ENCODE data around the gene STIM2.
"Not testable (repeated sequence)": the region's sequence is repeated elsewhere in the genome, so short reads cannot be mapped to it uniquely, and the experiment has no call there.

Gene STIM2

DNA sequence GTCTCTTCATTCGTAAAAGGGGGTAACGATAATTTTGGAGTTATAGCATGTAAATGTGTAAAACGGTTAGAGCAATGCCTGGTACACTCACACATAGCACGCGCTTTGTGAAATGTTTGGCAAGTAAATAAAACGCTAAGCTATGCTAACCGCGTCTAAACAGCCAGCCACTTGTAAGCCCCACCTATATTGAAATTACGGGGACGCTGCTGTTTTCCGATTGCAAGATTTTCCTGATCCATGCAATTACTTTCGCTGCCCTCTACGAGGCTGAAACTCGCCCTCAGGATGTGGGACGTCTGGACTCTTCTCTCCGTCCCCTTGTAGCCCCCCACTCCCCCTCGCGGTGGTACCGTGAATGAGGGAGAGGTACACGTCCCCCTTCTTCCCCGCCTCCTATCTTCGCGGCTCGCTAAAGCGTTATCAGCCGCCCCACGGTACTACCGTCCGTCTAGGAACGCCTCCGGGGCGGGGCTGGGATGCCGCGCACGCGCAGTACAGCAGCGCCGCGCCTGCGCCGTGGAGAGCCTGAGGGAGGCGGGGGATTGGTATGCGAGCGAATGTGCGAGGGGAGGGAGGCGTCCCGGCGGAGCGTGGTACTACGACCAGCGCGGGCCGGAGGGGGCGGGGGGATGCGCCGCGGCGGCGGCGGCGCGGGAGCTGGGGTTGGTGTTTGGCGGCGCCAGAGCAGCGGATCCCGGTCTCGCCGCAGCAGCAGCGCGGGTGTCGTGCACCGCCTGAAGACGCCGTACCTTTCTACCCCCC, at the start of gene STIM2:
TSS of gene STIM2 (plus strand) at position 685 of the 765 bp plus-strand sequence.
- peak; percentile 99 for DNase-seq

DNA sequence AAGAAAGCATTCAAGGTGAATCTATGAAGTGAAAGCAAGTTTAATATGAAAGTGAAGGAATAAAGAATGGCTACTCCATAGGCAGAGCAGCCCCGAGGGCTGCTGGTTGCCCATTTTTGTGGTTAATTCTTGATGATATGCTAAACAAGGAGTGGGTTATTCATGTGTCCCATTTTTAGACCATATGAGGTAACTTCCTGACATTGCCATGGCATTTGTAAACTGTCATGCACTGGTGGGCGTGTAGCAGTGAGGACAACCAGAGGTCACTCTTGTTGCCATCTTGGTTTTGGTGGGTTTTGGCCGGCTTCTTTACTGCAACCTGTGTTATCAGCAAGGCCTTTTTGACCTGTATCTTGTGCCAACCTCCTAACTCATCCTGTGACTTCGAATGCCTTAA, 49.1 kb upstream of the STIM2 start:
- not testable (repeated sequence) for DNase-seq

DNA sequence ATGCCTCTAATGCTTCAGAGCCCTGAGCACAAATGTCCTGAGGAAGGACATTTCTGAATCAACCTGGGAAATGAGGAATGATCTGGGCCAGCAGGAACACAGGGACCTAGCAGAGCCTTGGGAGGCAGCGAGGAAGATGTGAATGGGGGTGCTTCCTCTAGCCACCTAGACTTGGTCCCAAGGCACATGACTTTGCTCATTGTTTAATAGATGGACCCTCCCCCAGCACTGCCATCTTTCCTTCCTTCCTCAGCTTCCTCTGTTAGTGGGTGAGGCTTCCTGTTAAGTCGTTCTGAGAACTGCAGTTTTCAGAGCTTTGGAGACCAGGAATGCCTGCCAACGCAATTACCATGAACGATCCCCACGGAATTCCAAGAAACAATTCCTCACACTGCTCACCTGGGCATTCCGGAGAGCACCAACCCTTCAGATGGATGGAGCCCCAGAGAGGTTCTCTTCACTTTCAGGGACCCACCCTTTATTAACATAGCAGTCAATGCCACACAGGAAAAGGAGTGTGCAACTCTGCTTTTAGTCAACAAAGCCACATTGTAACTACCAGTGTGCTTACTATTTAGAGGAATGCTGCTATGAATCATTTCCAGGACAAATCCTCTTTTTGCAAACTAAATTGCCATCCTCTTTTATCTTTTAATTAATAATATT, 48.5 kb upstream of the STIM2 start:
- DNase-seq: peak; percentile 66

DNA sequence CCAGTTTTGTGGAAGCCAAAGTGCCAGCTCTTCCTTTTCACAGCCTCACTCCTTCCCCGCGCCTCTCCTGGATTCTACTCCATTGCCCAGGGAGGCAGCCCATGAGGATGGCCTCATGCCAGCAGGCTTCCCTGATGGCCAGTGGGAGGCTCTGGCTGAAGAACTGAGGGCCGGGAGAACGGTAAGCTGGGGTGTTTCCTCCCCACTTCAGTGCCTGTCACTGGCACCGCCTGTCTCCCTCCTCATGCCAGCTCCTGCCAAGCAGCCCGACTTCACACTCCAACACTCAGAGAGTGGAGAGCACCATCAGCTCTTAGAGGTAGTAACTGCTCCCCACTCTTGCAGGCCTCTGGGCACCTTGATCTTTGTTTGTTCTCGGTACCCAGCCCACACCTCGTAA, 46.9 kb upstream of the STIM2 start:
- no peak for DNase-seq

DNA sequence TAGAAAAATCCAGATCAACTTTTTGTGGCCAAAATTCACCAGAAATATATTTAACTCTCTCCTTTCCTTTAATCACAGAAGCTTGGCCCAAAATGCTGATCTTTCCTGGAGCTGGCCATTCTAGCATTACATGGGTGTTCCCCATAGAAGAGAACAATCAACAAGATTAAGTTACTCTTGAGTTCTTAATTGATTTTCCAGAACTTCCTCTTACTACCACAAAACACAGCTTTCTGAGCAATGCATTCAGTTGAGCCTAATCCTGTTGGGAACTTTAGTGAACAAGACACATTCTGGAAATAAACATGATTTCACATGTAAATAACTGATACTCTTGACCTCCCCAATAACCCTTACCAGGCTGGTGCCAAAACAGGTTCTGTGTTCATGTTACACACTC, 45.4 kb upstream of the STIM2 start:
- no peak for DNase-seq

DNA sequence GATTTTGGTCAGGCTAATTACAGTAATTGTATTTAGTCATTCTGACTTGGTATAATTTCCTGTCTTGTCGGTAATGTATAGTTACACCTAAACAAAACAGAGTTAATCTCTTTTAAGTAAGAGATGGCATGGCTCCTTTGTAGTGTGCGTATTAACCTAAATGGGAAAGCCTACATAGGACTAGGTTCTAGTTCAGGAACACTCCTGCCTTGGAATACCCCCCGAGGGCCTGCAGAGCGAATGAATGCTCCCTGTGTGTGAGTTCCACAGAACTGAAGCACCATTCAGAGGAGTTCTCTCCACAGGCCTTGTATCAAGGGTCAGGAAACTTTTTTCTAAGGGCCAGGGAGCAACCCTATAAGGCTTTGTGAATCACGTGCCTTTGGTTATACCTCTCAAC, 44.9 kb upstream of the STIM2 start:
- peak; percentile 96 for DNase-seq

DNA sequence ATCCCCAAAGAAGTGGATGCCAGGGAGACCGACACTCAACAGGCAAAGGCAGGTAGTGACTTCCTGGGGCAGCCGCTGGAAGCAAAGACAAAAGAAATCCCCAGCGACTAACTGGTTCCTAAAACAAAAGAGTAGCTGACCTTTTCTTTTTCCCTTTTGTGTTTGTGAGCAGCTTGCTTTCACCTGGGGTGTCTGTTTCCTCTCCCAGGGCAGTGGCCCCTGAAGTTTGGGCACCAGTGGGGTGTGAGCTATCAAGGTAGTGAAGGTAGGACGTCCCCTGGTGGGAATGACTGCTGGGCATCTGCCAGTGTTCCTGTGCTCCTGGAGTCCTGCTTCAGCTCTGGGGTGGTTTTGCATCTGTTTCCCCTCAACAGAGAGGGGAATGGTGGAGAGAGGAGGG, 41.6 kb upstream of the STIM2 start:
- no peak for DNase-seq

DNA sequence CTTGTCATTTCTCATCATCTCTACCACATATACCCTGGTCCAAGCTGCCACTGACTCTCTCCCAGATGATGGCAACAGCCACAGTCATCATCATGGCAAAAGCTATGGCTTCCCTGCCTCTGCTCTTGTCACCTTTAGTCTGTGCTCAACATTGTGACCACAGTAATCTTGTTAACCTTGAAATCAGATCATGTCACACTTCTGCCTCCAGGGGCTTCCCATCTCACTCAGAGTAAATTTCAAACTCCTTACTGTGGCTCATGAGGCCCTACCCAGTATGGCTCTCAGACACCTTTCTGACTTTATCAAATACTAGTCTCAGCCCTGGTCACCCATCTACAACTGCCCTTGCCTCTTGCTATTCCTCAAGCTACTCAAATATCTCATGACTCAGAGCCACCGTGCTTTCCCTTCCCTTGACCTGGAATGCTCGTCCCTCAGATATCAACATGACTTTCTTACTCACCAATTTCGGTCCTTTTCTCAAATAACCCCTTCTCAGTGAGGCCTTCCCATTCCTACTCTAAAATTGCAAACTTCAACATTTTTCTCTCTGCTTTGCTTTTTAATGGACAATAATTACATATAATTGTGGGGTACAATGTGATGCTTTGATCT, 41.1 kb upstream of the STIM2 start:
- DNase-seq: no peak

DNA sequence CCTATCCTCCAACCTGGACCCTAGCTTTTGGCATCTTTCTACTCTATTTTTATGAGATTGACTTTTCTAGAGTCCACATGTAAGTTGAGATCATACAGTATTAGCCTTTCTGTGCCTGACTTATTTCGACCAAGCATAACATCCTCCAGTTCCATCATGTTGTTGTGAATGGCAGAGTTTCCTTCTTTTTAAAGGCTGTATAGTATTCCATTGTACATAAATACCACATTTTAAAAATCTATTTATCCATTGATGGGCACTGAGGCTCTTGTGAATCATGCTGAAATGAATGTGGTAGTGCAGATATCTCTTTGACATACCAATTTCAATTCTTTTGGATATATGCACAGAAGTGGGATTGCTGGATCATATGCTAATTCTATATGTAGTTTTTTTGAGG, 40.3 kb upstream of the STIM2 start:
- no peak for DNase-seq

DNA sequence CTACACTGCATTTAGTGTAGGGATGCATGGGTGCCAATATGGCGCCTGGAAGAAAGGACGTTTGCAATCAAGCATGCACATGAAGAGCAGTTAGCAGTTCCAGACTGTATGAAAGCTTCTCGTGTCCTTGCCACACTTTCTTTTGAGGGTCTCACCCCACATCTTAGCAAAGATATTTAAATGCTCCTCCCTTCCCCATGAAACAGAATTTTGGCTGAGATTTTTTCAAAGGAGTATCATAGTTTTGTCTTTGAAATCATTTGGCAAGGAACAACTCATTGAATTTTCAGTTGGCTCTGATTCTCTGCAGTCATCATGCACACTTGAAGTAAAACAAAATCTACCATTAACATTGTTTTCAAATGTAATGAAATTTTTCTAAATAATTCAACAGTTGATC, 39.6 kb upstream of the STIM2 start:
- no peak for DNase-seq

DNA sequence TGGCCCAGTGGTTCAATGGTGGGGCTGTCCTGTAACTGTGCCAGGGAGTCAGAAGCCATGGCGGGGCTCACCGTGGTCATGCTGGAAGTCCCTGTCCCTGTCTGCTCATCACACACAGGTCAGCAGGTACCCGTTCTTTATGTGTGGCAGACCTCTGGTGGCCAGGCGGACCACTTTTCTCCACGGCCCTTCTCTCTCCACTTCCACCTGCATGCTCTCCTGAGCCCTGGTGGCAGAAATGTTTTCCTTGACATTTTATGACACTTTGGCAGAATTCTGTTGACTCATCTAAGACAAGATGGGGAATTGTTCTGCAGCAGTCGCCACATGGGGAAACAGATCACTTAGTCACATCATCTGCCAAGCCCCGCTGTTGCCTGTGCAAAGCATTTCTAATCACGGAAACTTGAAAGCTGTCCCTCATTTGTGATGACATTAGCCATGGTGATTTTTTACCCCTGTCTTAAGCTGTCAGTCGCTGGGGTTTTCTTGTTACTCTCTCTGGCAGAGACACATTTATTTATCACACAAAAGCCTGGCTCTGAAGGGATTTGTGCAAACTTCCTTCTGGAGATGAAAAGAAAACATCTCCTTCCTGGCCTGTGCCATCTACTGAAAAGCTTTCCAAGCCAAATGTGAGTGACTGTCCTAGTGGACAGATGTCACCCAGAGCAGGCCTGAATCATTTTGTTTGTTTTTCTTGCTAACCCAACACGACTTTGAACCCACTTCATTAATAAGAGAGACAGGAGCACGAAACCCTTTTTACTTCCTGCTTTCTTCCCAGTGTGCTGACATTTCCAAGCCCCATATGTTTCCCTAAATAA, 38.8 kb upstream of the STIM2 start:
- peak; percentile 74 for DNase-seq

DNA sequence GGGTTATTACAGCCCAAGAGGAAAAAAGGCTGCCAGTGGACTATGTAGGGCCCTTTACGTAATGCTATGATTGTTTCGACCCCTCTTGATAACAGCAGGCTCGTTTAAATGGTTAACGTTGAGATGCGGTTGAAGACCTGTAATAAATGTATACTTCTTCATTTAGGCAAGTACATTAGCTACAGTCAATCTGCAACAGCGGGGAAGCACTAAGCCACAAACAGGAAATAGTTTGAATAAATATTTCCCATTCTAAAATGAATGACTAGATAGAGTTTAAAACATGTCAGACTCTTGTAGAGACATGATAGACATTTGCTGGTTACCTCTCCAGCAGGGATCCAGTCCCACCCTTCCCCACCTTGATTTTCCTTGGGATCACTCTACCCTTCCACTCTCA, 38.1 kb upstream of the STIM2 start:
- DNase-seq: no peak

DNA sequence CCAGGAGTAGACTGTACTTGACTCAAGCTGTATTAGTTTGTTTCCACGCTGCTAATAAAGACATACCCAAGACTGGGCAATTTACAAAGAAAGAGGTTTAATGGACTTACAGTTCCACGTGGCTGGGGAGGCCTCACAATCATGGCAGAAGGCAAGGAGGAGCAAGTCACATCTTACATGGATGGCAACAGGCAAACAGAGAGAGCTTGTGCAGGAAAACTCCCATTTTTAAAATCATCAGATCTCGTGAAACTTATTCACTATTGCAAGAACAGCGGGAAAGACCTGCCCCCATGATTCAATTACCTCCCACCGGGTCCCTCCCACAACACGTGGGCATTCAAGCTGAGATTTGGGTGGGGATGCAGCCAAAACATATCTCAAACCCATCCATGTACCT, 37.7 kb upstream of the STIM2 start:
- not testable (repeated sequence) for DNase-seq

DNA sequence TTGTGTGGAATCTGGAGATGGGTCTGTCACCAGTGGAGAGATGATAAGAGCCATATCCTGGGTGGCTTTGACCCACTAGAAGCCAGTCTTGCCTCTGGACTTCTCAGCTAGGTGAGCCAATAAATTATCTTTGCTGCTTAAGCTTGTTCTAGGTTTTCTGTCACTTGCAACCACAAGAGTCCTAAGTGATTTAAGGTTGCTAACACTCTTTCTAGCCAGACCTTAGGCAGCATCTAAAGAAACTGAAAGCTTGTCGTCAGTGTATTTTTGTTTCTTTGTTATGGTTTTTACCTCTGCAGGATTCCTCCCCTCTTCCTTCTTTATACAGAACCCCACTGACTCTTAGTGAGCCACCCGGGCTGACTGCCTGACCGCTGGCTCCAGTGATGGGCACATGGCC, 37.1 kb upstream of the STIM2 start:
- DNase-seq: no peak

DNA sequence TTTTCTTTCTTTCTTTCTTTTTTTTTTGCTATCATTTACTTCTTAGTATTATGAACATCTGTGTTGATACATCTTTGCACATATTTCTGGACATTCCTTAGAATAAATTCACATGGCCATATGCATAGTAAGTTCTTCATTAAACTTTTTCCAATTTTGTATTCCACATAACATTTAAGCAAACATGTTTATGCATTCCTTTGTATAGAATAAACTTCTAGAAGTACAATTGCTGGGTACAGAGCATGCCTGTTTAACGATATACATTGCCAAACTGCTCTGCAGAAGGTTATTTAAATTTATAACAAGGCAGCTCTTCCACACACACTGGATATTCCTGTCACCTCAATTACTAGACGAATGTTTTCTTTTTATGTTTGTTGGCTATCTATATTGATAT, 36.0 kb upstream of the STIM2 start:
- no peak for DNase-seq

DNA sequence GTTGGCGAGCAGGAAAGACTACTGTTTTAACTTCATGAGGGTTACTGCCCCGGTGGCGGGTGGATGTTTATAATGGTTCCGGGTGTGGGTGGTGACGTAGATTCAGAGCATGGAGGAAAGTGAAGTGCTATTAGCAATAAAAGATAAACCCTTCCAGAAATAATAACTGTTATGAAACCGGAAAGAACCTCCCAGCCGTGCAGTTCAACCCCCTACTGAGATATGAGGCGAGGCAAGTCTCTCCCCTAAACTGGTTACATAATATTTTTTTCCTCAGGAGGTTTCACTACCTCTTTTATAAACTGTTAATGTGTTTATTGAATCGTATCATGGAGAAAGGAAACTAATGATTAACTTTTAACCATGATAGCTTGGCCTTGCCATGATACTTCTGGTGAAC, 33.9 kb upstream of the STIM2 start:
- DNase-seq: no peak

DNA sequence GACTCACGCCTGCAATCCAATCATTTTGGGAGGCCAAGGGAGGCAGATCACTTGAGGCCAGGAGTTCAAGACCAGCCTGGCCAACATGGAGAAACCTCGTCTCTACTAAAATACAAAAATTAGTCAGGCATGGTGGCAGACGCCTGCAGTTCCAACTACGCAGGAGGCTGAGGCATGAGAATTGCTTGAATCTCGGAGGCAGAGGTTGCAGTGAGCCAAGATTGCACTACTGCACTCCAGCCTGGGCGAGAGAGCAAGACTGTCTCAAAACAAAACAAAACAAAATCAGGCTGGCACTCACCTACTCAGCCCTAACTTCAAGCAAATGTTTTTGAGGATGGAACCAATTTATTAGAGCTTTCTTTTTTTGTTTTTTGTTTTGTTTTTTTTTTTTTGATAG, 33.3 kb upstream of the STIM2 start:
- DNase-seq: not testable (repeated sequence)

DNA sequence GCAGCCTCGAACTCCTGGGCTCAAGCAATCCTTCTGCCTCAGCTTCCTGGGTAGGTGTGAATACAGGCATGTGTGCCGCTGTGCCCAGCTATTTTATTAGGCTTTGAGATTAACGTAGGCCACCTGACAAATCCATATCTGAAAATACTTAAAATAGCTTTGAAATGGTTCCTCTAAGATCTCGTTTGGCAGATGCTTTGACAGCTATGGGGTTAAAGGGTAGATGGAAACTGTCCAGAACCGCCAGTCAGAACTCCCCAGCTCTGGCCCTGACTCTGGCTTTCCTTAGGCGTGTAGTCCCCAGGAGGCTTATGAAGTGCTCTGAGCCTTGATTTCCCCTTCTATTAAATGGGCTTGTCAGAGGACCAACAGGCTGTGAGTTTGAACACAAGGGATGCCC, 32.8 kb upstream of the STIM2 start:
- DNase-seq: no peak

DNA sequence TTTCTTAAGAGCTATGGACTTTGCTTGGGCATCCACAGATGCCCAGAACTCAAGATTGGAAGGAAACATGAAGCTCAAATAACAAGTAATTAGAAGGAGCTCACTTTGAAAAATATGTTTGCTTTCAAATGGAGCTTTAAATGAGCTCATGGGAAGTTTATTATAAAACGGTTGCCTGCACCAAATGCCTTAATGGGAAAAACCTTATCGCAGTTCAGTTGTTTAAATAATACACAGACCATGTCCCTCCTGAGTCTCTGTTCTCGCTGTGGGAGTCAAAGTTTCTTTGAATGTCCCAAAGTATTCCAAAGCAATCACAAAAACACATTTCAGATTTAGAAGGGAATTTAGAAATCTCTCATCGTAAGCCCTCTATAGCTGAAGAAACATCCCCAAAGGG, 31.6 kb upstream of the STIM2 start:
- DNase-seq: no peak

DNA sequence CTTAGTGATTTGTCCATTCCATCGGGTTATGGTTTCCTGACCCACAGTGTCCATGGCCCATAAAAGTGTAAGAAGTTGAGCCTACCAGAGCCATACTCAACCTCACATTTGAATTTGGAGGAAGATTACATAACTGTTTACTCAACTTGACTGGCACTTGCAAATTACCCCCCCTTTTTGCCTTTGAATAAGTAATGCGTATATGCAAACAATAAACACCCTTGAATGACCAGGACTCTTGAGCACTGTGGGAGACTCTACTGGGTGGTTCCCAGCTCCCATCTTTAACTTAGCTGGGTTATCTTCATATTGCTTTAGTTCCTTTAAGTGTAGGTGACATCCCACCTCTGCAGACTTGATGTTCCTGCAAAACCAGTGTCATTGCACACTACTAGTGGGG, 30.6 kb upstream of the STIM2 start:
- DNase-seq: no peak

DNA sequence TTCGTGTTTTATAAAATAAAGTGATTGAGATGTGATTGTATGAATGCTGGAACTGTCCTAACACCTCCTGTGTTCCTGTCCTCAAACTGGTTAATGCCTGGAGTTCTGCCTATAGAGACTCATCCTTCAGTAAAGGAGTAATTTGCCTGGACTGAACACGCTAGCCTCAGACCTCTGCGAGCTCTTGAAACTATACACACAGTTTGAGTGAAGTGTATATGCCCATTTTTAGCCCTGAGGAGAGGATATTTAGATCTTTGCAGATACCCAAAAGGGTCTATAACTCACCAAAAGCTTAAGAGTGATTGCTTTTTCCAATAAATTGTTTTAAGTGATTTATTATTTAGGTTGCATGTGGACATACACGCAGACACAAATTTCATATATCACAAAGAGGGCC, 29.9 kb upstream of the STIM2 start:
- DNase-seq: no peak

DNA sequence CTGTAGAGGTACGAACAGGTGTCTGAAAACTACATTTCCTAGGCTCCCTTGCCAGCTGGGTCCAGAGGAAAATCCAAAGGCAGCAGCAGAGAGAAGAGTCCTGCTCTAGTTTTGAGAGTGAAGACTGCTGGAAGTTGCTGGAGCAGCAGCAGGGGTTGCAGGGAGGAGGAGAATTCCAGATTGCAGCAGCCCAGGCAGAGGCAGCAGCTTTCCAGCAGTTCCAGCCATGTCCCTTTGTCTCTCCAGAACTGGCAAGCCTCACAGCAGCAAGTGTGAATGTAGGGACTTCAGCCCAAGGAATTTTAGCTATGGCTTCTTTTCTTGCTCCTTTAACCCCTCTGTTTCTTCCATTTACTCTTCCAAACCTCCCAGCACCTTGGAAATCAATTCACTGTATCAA, 24.1 kb upstream of the STIM2 start:
- no peak for DNase-seq
